ENCODE results near the gene PCBP3. TPM values are rescaled to one million over a fixed set of nuclear protein-coding genes. Genes with fewer than 3 reads are reported as not detected.

The PCBP3 gene
- total and polyA plus RNA-seq, 2 of the 8 experiments (the other 6 are each of a cell fraction or from before 2014, with no cell fraction given), result 3.5 to 6.3 TPM

DNA sequence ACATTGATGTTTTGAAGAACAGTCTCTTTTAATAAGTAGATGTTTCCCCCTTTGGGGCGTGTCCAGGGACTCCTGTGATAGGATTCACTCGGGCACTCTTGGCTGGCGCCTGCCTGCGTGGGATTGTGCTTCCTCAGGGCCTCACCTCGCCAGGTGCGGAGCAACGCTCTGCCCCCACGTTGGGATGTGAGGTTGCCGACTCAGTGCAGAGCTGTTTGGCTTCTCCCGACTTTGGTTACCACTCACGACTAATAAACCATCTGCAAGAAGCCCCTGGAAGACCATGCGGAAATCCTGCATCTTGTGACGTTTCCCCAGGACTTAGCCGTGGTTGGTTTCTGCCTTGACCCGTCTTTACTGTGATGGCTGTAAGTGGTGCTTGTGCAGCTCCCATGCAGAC is 106.4 kb downstream of the PCBP3 start (continued):
- TF ChIP-seq CHD2 (IDR thresholded peaks at IDR 0.05; ENCODE audit: low read length) (no peak), CREB1 (IDR thresholded peaks at IDR 0.05) (no peak), JUN (IDR thresholded peaks at IDR 0.05; ENCODE audit: low read depth, low read length) (no peak)
